ENCODE data around the gene ELMOD3.
"Not testable (repeated sequence)": the region's sequence is repeated elsewhere in the genome, so short reads cannot be mapped to it uniquely, and the experiment has no call there.

The ELMOD3 gene

DNA sequence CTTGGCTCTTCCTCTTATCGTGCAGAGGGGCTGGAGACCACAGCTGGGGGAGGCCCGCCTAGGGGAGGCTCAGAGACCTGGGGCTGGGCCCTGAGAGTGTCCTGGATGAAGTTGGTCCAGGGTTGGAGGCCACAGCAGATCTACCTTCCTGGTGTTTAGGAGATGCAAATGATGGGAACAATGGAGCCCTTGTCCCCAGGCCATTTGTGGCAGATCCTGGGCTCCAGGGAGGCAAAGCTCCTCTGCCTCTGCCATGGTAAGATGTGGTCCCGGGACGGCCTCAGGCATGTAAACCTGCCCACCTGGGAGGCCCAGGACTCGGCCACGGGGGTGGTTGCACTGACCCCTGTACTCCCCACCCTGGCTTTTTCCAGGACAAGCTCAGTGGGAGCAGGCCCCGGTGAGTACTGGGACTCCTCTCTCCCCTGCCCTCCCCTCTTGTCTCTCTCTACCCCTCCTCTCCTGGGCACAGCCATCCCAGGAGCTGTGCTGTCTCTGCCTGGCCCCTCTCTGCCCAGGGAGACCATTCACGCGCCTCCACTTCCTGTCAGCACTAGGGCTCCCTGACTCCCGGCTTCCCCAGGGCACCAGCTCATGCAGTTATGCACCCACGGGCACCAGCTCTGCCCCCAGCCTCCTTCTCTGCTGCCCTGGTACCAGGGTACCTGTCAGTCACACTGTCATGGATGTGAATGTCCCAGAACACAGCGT is 74.8 kb downstream of the ELMOD3 start:
- no peak for DNase-seq

DNA sequence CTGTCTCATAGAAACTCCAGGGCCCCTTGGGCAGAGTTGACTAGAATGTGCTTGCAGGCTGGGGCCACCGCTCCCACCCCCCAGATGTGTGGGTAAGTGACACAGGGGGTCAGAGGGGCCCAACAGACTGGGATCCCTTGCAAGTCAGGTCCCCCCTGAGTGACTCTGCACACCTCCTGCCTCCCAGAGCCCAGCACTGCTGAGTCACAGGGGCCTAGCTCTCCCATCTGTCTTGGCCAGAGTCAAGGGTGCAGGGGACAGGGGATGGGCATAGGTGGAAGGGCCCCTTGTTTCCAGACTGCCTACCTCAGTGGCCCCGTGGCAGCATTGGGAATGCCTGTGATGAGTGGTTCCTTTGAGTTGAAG is 75.3 kb downstream of the ELMOD3 start:
- no peak for DNase-seq

- peak; percentile 49 for DNase-seq
These were observed 76.4 kb downstream of the ELMOD3 start for GRCh38 chr2:85430752-85431569.

- DNase-seq, result no peak
These were observed 77.1 kb downstream of the ELMOD3 start for GRCh38 chr2:85431570-85432205.

GRCh38 chr2:85433511-85434089 is 79.0 kb downstream of the ELMOD3 start:
- peak; percentile 41 for DNase-seq

DNA sequence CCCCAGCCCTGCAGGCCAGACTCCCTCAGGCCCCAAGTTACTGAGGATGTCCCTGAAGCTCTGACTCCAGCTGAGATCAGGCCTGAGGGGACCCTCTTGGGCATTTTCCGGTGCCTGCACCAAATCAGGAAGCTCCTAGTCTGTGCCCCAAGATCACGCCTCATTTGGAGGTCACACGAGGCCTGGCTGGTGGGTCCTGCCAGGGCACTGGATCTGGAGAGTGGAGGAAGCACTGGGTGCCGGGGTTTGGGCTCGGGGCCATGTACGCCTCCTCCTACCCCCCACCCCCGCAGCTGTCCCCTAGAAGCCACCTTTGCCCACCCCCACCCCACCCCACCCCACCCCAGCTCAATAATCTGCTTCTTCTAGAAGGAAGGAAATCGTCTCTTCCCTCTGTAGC is 80.1 kb downstream of the ELMOD3 start:
- DNase-seq, result no peak

DNA sequence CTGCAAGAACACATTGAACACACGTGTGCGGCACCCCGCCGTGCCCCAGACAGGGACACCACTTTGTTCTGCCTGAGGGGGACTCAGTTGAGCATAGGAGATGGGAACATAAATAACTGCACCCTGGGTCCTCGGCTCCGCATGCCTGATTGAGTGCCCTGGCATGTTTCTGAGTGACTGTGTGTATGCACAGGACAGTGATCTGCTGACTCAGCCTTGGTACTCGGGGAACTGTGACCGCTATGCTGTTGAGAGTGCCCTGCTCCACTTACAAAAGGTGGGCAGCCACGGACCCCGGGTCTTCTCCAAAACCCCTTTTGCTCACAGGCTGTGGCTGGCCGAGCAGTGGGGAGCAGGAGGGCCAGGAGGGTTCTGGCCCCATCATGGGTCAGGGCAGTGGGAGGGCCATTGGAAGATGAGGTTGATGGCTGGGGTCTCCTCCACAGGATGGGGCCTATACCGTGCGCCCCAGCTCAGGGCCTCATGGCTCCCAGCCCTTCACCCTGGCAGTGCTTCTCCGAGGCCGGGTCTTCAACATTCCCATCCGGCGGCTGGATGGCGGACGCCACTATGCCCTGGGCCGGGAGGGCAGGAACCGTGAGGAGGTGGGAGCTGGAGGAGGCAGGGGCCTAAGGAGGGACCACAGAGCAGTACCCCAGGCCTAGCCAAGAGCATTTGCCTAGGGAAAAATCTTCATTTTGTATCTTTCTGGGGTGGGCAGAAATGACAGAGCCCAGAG is 80.8 kb downstream of the ELMOD3 start:
- no peak for DNase-seq

GRCh38 chr2:85435981-85436835 is 81.6 kb downstream of the ELMOD3 start:
- DNase-seq, result no peak

DNA sequence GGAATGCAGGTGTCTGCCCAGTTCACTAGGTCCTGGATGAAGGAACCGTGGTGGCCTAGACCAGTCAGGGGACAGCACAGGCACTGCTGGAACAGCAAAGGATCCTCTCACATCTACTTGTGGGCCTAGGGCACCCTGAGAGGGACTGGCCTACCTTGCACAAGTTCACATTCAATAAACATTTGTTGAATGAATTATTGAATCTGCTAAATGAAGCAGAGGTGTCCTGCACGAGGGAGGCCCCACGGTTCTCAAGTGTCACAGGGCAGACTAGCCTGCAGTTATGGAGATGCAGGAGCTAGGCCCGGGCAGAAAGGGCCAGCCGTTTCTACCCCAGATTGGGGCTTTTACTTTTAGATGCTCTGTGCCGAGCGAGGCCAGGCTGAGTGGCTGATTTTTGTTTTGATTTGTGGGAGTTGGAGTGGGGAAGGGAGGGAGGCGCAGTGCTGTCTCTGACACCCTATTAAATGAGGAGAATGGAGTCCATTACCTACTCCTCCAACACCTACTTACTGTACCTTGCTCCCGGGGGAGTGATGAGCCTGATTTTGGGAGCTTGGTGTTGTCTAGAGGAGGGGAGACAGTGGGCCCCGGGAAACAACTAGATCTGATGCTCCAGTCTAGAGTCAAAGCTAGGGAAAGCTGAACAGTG is 82.4 kb downstream of the ELMOD3 start:
- DNase-seq, result no peak

GRCh38 chr2:85437488-85438200 is 83.1 kb downstream of the ELMOD3 start:
- no peak for DNase-seq

DNA sequence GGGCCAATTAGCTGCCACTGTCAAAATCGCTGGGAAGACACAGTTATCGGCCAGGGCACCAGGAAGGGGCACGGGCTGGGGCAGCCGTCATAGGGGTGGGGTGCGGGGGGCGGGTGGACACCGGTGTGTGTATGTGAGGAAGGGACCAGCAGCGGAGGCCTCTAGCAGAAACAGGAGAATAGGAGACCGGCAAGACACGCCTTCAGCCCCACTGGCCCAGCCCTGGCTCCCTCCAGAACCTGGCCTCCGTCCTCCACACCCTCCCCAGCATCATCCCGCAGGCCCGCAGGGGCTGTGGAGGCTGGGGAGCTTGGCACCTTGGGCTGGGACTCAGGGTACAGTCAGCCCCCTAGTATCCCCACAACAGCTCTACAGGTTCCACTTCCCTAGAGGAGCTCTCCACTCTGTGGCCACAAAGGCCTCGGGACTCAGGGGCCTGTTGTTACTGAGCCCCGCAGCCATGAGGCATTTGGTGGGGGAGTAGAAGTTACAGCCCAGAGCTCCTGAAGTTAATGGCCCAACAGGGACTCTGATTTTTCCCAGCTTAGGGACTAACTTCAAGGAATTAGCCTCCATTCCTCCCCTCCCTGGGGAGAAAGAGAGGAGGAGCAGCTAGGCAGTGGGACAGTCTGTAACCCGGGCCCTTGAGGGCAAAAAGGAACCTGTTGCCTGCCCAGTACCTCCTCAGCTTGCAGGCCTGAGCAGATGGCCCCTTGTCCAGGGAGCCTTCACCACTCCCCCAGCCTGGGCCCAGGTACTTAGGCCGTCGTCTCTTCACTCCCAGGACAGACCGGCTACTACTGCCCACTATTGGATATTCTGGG is 83.8 kb downstream of the ELMOD3 start:
- DNase-seq, result no peak

DNA sequence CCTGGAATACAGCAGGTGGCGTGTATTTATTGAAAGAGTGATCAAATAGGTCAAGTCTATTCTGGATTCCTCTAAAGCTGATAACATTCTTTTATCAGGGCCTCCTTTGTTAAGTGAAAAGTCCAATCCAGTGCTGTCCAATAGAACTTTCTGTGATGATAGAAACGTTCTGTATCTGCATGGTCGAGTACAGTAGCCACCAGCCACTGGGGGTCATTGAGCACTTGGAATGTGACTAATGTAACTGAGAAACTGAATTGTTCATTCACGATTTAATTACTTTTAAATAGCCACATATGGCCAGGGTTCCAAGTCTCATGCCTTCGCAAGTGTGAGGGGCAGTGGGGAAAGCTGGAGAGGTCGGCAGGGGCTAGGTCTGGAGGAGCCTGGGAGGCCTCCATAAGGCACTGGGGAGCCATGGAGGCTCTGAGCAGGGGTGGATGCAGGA is 84.5 kb downstream of the ELMOD3 start:
- no peak for DNase-seq

- DNase-seq, result not testable (repeated sequence)
These were observed 85.0 kb downstream of the ELMOD3 start for GRCh38 chr2:85439569-85439968.

- no peak for DNase-seq
These were observed 85.4 kb downstream of the ELMOD3 start for GRCh38 chr2:85439986-85440385.

DNA sequence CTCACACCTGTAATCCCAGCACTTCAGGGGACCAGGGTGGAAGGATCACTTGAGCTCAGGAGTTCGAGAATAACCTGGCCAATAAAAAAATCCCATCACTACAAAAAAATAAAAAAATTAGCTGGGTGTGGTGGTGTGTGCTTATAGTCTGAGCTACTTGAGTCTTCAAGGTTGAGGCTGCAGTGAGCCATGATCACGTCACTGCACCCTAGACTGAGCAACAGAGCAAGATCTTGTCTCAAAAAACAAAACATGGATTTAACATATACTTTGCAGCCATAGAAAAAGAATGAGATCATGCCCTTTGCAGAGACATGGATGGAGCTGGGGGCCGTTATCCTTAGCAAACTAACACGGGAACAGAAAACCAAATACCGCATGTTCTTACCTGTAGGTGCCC is 86.2 kb downstream of the ELMOD3 start:
- DNase-seq, result no peak

Data from NCI-H524 treated with DMSO at 0.1 percent for 48 hours (cell line).